Large intestine (tissue), 3 donors: ENCODE data around the gene LGR6. TPM values are rescaled to one million over a fixed set of nuclear protein-coding genes. Genes with fewer than 3 reads are reported as not detected.

Experiments
- DNase-seq, 2 donors: peaks; one replicate each; pipeline versions ENCODE4 v3.0.0 to v3.0.0-alpha.2; 2013
- H3K27ac ChIP-seq: one replicate; pipeline ENCODE4 v1.5.1; 2013; ENCODE audit warnings: low read length
- H3K27me3 ChIP-seq: 2 replicates; pipeline ENCODE4 v1.6.1; 2013; ENCODE audit warnings: low read length; ENCODE audit not compliant: control insufficient read depth, insufficient read depth
- H3K36me3 ChIP-seq: 2 replicates; pipeline ENCODE4 v1.6.1; 2013; ENCODE audit warnings: low read length; ENCODE audit not compliant: control insufficient read depth, insufficient read depth
- H3K4me1 ChIP-seq: one replicate; pipeline ENCODE4 v1.6.1; 2013; ENCODE audit warnings: low read length; ENCODE audit not compliant: control insufficient read depth, insufficient read depth
- H3K4me3 ChIP-seq: one replicate; pipeline ENCODE4 v1.5.1; 2013; ENCODE audit warnings: low read length
- H3K9me3 ChIP-seq: one replicate; pipeline ENCODE4 v1.6.1; 2013; ENCODE audit warnings: mild to moderate bottlenecking, low read depth, low read length, moderate library complexity; ENCODE audit not compliant: control insufficient read depth
- WGBS: methylation state at CpG from one replicate; pipeline ENCODE4 v1.1.5; 2013; ENCODE audit warnings: low lambda C conversion rate; ENCODE audit not compliant: insufficient coverage; 5-methylcytosine and 5-hydroxymethylcytosine counted together
- polyA plus RNA-seq: library from polyadenylated mRNA; unstranded; fragments of 120-200 nt; gene quantifications from one replicate; pipeline ENCODE4 v1.2.1, GENCODE V29; 2013

Gene LGR6
- polyA plus RNA-seq, 1 donor = 0.36 TPM

DNA sequence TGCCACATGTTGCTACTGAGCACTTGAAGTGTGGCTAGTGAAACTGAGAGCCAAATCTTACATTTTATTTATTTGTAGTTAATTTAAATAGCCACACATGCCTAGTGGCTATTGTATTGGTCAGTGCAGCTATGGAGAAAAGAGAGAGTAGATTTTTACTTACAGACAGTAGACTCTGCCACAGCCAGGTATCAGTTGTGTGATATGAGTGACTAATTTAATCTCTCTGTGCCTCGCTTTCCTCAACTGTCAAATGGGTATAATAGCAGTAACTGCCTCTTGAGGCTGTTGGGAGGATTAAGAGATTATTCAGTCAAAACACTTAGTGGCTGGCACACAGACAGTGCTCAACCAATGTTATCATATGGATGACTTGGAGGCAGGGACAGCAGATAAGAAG lies 99.2 kb downstream of the LGR6 start:
- no peak for DNase-seq
- Histone ChIP-seq H3K4me3 (no peak overlapping the region), H3K9me3 (no peaks in the 10 kb centered on the region), H3K4me1 (peaks cover 44% of the 10 kb centered on the region), H3K36me3 (no peaks in the 10 kb centered on the region), H3K27me3 (no peaks in the 10 kb centered on the region), H3K27ac (peak overlapping the region; percentile 48)
- WGBS = no CpG with 5 or more reads among the region's 1 CpG

DNA sequence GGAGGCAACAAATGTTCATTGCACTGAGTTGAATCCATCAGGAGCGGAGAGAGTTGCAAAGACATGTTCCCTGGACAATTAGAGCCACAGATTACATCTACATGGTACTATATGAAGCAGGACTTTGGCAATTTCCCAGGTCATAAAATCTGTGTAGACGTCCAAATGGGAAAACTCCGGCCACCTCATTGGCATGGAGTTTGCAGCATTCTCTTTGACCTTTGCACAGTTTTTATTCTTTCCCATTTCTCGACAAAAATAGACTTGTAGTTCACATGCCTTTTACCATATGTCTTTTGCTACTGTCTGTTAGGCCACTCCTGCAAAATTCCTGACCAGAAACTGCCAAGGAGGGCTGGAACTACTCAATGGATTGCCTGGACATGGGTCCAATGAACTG lies 100.0 kb downstream of the LGR6 start:
- H3K27me3 ChIP-seq = no peaks in the 10 kb centered on the region
- no peaks in the 10 kb centered on the region for H3K36me3 ChIP-seq
- peaks cover 44% of the 10 kb centered on the region for H3K4me1 ChIP-seq
- H3K9me3 ChIP-seq = no peaks in the 10 kb centered on the region
- peak overlapping the region; percentile 48 for H3K27ac ChIP-seq
- 33% methylated on average over 1 of the region's 4 CpGs for WGBS
- no peak overlapping the region for H3K4me3 ChIP-seq
- DNase-seq = peak; percentile 45 to 63

DNA sequence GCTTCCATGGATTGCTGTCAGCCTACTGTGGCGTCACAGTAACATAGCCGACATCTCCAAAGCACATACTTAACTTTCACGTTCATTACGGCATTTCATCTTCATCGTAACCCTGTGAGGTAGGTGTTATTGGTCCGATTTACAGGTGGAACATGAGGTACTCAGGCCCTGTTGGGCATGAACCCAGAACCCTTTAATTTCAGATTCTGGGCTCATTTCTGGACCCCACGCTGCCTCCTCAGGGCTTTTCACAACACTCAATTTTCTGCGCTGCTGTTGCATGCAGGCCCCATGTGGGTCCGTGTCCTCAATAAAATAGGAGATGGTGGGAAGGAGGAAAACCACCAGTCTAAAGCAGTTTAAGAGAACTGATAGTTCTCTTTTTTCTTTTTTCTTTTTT lies 108.6 kb downstream of the LGR6 start:
- H3K9me3 ChIP-seq = no peaks in the 10 kb centered on the region
- H3K27ac ChIP-seq = no peak overlapping the region
- no CpG with 5 or more reads among the region's 9 CpGs for WGBS
- DNase-seq = no peak
- no peaks in the 10 kb centered on the region for H3K36me3 ChIP-seq
- H3K4me1 ChIP-seq = peaks cover 4% of the 10 kb centered on the region
- H3K4me3 ChIP-seq = no peak overlapping the region
- peaks cover 2% of the 10 kb centered on the region for H3K27me3 ChIP-seq

DNA sequence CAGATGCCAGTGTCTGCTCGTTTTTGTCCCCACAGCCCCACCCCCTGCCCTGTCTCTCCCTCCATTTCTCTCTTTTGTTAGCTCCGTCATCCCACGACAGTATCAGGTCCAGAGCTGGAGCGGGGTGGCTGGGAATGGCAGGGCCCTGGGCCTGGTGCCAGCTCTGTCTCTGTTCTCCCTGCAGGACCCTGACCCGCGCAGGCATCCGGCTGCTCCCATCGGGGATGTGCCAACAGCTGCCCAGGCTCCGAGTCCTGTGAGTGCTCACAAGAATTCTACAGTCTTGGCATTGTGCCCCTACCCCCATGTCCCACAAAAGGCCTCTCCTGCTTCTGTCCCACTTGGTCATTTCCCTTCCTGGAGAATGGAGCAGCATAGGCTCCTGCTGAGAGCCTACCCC lies 110.8 kb downstream of the LGR6 start:
- Histone ChIP-seq H3K9me3 (no peaks in the 10 kb centered on the region), H3K4me1 (peaks cover 4% of the 10 kb centered on the region), H3K27ac (no peak overlapping the region), H3K36me3 (no peaks in the 10 kb centered on the region), H3K27me3 (peaks cover 2% of the 10 kb centered on the region), H3K4me3 (no peak overlapping the region)
- DNase-seq = no peak
- no CpG with 5 or more reads among the region's 9 CpGs for WGBS

DNA sequence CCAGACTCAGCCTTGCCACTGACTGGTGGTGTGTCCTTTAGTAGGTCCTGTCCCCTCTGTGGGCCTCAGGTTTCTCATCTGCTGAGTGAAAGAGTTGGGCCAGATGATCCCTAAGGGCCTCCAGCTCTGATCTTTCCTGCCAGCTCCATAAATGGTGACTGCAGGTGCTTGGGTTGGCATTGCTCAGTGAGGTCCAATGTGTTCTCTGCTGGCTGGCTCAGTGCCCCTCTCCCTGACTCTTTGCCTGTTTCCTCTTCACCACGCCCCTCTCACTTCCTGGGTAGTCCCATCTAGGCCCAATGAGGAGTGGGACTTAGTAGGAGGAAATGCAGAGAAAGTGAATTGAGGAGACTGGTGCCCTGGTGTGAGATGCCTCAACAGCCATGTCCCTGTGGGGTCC lies 111.6 kb downstream of the LGR6 start:
- Histone ChIP-seq H3K36me3 (no peaks in the 10 kb centered on the region), H3K27ac (no peak overlapping the region), H3K4me3 (no peak overlapping the region), H3K27me3 (no peaks in the 10 kb centered on the region), H3K9me3 (no peaks in the 10 kb centered on the region), H3K4me1 (peaks cover 4% of the 10 kb centered on the region)
- DNase-seq = no peak
- no CpG with 5 or more reads among the region's 1 CpG for WGBS

DNA sequence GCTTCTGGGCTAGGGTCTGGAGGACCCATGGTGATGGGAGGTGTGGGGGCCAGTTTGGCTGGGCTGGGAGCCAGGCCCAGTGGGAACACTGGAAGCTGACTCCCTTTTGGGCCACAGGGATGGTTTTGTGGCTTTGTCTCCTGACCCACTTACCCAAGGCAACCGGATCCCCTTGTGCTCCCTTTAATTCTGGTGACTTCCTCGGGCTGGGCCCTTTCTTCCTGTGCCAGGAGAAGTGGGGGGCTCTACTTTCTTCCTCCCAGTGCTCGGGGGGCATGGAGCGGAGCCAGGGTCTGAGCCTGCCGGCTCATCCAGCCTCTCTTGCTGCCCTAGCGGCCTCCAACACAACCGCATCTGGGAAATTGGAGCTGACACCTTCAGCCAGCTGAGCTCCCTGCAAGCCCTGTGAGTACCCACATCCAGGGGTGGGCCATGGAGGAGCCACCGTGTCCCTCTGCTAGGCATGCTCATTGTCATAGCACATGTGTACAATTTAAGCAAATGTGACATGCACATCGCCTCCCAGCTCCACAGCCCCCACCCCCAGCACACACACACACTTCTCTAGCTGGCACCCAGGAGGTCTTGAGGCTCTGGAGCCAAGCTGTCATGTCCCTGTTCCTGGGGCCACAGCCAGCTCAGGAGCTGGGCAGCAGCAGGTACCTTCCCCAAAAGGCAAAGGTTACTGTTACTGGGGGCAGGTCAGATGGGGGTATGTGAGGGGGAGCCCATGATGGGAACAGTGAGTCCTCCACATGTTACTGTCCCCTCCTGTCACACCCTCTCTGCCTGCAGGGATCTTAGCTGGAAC lies 113.1 kb downstream of the LGR6 start:
- peaks cover 4% of the 10 kb centered on the region for H3K4me1 ChIP-seq
- no peaks in the 10 kb centered on the region for H3K9me3 ChIP-seq
- H3K27me3 ChIP-seq = no peaks in the 10 kb centered on the region
- no peak overlapping the region for H3K4me3 ChIP-seq
- no peak for DNase-seq
- 100% methylated on average over 1 of the region's 9 CpGs for WGBS
- no peaks in the 10 kb centered on the region for H3K36me3 ChIP-seq
- H3K27ac ChIP-seq = no peak overlapping the region

DNA sequence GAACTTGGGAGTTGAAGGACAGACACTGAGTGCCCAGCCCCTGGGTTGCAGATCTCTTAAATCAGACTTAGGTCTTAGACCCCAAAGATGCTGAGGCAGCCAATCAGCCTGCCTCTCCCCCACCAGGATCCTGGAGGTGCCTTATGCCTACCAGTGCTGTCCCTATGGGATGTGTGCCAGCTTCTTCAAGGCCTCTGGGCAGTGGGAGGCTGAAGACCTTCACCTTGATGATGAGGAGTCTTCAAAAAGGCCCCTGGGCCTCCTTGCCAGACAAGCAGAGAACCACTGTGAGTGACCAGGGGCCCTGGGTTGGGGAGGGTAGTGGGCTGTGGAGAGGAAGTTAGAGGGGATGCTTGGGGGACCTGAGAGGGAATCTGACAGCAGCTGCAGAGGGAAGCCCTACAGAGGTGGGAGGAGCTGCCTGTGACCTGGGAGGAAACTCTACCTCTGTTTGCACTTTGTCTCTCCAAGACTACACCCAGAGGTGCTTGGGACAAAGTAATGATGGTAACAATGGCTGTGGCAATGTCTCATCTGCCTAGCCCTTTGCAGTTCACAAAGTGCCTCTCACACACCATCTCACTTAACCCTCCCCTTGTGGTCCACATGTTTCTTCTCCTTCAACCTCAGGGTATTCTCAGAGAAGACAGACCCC lies 116.6 kb downstream of the LGR6 start:
- H3K36me3 ChIP-seq = no peaks in the 10 kb centered on the region
- no peak overlapping the region for H3K4me3 ChIP-seq
- H3K27me3 ChIP-seq = no peaks in the 10 kb centered on the region
- no peak overlapping the region for H3K27ac ChIP-seq
- DNase-seq = no peak
- H3K9me3 ChIP-seq = no peaks in the 10 kb centered on the region
- H3K4me1 ChIP-seq = peaks cover 4% of the 10 kb centered on the region

DNA sequence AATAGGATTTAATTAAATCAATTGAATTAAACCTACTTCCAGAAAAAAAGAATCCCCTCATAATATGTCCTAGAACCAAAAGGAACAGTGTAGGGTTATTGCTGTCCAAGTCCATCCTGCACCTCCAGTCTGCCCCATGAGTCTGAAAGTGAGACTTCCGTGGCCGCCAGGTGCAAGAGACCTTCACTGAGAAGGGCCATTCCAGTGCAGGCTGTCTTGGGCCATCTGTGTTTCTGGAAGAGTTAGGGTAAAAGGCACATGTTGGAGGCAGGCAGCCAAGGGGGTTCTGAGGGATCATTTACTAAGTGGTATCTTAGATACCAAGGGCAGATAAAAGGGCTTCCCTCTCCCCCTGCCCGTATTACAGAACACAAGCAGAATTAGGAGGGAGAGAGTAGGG lies 117.1 kb downstream of the LGR6 start:
- Histone ChIP-seq H3K27ac (no peak overlapping the region), H3K9me3 (no peaks in the 10 kb centered on the region), H3K4me3 (no peak overlapping the region), H3K27me3 (no peaks in the 10 kb centered on the region), H3K36me3 (no peaks in the 10 kb centered on the region), H3K4me1 (peaks cover 4% of the 10 kb centered on the region)
- no CpG with 5 or more reads among the region's 3 CpGs for WGBS
- DNase-seq = no peak

DNA sequence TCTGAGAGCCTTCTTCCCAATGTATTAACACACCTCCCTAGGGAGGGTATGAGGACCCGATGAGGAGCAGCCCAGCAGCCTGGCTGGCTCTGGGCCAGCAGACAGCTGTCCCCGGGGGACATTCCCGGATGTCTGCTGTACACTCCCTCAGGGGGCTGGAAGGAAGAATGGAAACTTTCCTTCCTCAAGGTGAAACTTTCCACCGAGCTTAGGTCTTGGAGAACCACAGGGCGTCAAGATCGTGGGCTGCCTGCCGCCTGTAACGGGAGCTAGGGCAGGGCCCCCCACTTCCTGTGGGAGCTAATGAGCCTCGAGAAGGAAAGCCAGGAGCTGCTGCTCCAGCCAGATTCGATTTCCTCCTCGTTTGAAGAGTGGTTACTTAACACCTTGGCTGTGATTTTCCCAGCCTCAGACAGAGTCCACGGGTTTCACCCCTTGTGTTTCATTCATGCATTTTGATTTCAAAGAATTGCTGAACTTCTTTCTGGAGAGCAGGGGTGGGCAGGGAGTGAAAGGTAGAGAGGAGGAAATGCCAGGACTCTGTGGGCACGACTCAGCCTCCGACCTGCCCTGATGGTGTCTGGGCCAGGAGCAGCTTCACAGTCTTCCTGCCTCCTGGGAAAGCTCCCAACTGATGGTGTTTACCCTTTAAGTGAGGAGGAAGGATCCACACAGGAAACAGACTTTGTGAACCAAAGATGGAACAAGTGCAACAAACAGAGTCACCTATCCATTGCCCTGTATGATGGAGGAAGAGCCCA lies 118.5 kb downstream of the LGR6 start:
- no peak overlapping the region for H3K4me3 ChIP-seq
- WGBS = 20% methylated on average over 1 of the region's 14 CpGs

DNA sequence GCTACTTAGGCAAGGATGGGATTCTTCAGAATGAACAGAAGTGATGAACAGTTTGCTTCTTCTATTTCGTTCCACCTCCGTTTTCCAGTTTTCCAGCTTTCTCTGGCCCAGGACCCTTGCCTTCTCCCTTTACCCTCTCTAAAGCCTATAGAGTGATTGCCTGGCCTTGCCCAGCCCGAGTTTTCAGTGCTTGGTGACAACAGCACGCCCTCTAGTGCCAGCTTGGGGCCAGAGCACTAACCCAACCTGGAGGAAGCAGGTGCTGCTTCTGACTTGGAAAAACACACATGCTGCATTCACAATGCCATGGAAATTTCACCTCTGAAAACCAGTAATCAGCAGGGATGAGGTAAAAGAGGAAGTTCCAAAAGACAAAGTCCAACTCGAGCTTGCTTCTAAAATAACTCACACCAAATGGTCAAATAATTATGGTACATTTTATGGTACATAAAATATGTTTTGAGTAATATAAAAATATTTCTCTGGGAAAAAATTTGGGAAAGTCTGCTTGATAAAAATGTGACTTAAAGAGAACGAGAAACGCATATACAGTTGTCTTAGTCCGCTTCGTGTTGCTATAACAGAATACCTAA lies 122.1 kb downstream of the LGR6 start:
- H3K9me3 ChIP-seq = no peaks in the 10 kb centered on the region
- peak; percentile 72 to 74 for DNase-seq
- no peaks in the 10 kb centered on the region for H3K27me3 ChIP-seq
- H3K4me3 ChIP-seq = no peak overlapping the region
- no peaks in the 10 kb centered on the region for H3K36me3 ChIP-seq
- no peak overlapping the region for H3K27ac ChIP-seq
- WGBS = 50% methylated on average over 2 of the region's 9 CpGs
- no peaks in the 10 kb centered on the region for H3K4me1 ChIP-seq

More for the DNA sequence above, 118.5 kb downstream of the LGR6 start:
- H3K4me1 ChIP-seq = no peaks in the 10 kb centered on the region
- no peak overlapping the region for H3K27ac ChIP-seq
- no peaks in the 10 kb centered on the region for H3K36me3 ChIP-seq
- no peak for DNase-seq
- H3K27me3 ChIP-seq = no peaks in the 10 kb centered on the region
- no peaks in the 10 kb centered on the region for H3K9me3 ChIP-seq
